MG63 (cell line): Measurements from ENCODE around the gene LARP6. TPM values are rescaled to one million over a fixed set of nuclear protein-coding genes. Genes with fewer than 3 reads are reported as not detected.
"Not testable (repeated sequence)": the region's sequence is repeated elsewhere in the genome, so short reads cannot be mapped to it uniquely, and the experiment has no call there.

Experiments
- DNase-seq: peaks from one replicate; pipeline ENCODE4 v3.0.0-alpha.2; 2020
- H3K27me3 ChIP-seq: fragments of 250-450 bp; sonication (Bioruptor Pico); 2 replicates; pipeline ENCODE4 v1.5.1; 2020; ENCODE audit warnings: mild to moderate bottlenecking, moderate library complexity
- H3K36me3 ChIP-seq: fragments of 250-450 bp; sonication (Bioruptor Pico); 2 replicates; pipeline ENCODE4 v1.5.1; 2020; ENCODE audit warnings: mild to moderate bottlenecking, moderate library complexity
- H3K4me3 ChIP-seq: fragments of 250-450 bp; sonication (Bioruptor Pico); 2 replicates; pipeline ENCODE4 v1.5.1; 2020; ENCODE audit warnings: mild to moderate bottlenecking, moderate library complexity
- H3K9me3 ChIP-seq: fragments of 250-450 bp; sonication (Bioruptor Pico); 2 replicates; pipeline ENCODE4 v1.5.1; 2020; ENCODE audit warnings: mild to moderate bottlenecking, moderate library complexity
- total RNA-seq: library from RNA; depleted of rRNA; stranded (reverse); fragments of >200 nt; shearing (Covaris generic); gene quantifications from 2 replicates; pipeline ENCODE4 v1.2.3, GENCODE V29; 2014; ENCODE audit warnings: low replicate concordance

Gene LARP6
- total RNA-seq, 1 experiment from 2014 or later = 116 TPM

- H3K4me3 ChIP-seq = no peak overlapping the region
- H3K27me3 ChIP-seq = no peaks in the 10 kb centered on the region
- no peak for DNase-seq
- H3K36me3 ChIP-seq = no peaks in the 10 kb centered on the region
- peaks cover 16% of the 10 kb centered on the region; the same call in 1 of the 2 replicates for H3K9me3 ChIP-seq
Observed at GRCh38 chr15:70815604-70816003, 38.4 kb downstream of the LARP6 start.

DNA sequence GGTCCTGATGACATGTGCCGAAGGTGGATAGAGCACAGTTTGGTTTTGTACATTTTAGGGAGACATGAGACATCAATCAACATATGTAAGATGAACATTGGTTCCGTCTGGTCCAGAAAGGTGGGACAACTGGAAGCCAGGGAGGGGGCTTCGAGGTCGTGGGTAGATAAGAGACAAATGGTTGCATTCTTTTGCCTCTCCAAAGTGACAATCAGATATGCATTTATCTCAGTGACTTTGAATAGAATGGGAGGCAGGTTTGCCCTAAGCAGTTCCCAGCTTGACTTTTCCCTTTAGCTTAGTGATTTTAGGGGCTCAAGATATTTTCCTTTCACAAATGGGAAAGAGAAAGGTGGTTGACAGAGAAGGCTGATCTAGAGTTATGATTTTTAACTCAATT is 38.9 kb downstream of the LARP6 start:
- not testable (repeated sequence) for H3K4me3 ChIP-seq, DNase-seq, H3K27me3 ChIP-seq, H3K36me3 ChIP-seq, H3K9me3 ChIP-seq

- peaks cover 8% of the 10 kb centered on the region; the same call in 1 of the 2 replicates for H3K9me3 ChIP-seq
- H3K27me3 ChIP-seq = no peaks in the 10 kb centered on the region
- H3K36me3 ChIP-seq = no peaks in the 10 kb centered on the region
- no peak for DNase-seq
- H3K4me3 ChIP-seq = no peak overlapping the region
Observed at GRCh38 chr15:70812827-70813364, 41.1 kb downstream of the LARP6 start.

- H3K36me3 ChIP-seq = no peaks in the 10 kb centered on the region
- no peaks in the 10 kb centered on the region for H3K27me3 ChIP-seq
- H3K9me3 ChIP-seq = peaks cover 8% of the 10 kb centered on the region; the same call in 1 of the 2 replicates
- no peak for DNase-seq
- no peak overlapping the region for H3K4me3 ChIP-seq
Observed at GRCh38 chr15:70810916-70811578, 42.9 kb downstream of the LARP6 start.

DNA sequence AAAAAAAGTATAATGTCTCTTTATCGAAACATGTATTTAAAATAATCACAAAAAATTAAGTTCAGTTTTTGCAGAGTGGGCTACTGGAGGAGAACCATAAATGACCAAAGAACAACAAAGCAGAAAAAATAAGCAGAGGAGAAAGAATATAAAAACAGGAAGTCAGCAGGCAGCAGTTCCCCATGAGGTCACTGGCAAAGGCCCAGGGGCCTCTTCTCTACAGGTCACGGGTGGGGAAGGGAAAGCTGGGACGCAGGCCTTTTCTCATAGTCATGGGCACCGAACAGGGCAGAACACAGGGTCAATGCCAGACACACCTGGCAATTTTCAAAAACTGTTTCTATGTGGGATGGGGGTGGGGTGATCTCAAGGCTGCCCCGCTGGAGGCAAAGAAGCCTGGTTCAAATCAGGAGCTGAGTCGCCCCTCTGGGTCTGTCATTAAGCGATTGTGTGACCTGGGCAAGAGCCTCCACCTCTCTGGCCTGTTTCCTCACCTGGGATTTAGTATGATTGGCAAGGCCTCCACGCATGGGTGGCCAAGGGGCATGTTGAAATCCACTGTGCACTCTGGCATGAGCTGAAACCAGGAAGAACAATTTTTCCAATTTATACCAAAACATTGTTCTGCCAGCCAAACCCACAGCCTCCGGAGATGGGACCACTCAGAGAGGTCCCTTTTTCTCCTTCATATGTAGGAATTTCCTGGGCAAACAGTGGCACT is 46.8 kb downstream of the LARP6 start:
- Histone ChIP-seq H3K9me3 (no peaks in the 10 kb centered on the region), H3K36me3 (no peaks in the 10 kb centered on the region), H3K27me3 (no peaks in the 10 kb centered on the region), H3K4me3 (no peak overlapping the region)
- DNase-seq = peak; percentile 62

DNA sequence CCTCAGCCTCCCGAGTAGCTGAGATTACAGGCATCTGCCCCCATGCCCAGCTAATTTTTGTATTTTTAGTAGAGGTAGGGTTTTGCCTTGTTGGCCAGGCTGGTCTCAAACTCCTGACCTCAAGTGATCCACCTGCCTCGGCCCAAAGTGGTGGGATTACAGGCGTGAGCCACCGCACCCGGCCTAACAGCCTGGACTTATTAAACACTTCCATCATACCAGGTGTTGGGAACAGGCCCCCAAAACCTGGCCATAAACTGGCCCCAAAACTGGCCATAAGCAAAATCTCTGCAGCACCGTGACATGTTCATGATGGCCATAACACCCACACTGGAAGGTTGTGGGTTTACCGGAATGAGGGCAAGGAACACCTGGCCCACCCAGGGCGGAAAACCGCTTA is 49.6 kb downstream of the LARP6 start:
- not testable (repeated sequence) for H3K36me3 ChIP-seq, DNase-seq, H3K4me3 ChIP-seq, H3K27me3 ChIP-seq, H3K9me3 ChIP-seq

DNA sequence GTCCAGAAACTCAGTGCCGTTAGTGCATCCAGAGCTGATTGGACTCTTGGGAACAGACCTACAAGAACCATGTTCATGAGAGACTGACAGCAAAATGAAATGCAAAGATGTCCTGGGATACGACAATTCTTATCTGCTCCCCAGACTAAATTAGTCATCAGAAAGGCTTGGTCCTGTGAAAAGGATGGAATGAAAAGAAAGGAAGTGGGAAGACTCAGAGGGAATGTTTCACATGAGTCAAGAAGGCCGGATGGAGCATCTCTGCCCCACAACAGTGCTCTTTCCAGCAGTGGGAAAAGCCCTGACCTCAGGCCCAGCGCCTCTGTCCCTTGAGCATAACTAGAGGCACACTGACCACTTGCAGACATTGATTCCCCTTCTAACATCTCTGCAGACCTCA is 51.3 kb downstream of the LARP6 start:
- H3K36me3 ChIP-seq = no peaks in the 10 kb centered on the region
- no peaks in the 10 kb centered on the region for H3K27me3 ChIP-seq
- no peaks in the 10 kb centered on the region for H3K9me3 ChIP-seq
- no peak for DNase-seq
- H3K4me3 ChIP-seq = no peak overlapping the region

DNA sequence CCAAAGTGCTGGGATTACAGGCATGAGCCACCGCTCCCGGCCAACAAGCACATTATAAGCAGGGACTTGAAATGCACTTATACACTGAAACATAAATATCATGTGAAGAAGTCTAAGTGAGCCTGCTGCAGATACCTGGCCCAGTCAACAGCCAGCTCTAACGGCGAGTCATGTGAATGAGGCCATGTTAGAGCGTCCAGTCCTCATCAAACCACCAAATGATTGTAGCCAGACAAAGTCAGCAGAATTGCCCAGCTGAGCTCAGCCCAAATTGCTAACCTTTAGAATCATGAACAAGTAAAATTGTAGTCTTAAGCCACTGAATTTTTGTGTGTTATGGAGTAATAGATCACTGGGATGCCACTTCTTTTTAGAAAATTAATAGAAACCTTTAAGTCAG is 52.8 kb downstream of the LARP6 start:
- no peak for DNase-seq

GRCh38 chr15:70799667-70800450 is 54.1 kb downstream of the LARP6 start:
- Histone ChIP-seq H3K36me3 (no peaks in the 10 kb centered on the region), H3K27me3 (no peaks in the 10 kb centered on the region), H3K9me3 (no peaks in the 10 kb centered on the region), H3K4me3 (no peak overlapping the region)
- peak; percentile 90 for DNase-seq

More for the DNA sequence above, 52.8 kb downstream of the LARP6 start:
- Histone ChIP-seq H3K27me3 (no peaks in the 10 kb centered on the region), H3K9me3 (no peaks in the 10 kb centered on the region), H3K4me3 (no peak overlapping the region), H3K36me3 (no peaks in the 10 kb centered on the region)

DNA sequence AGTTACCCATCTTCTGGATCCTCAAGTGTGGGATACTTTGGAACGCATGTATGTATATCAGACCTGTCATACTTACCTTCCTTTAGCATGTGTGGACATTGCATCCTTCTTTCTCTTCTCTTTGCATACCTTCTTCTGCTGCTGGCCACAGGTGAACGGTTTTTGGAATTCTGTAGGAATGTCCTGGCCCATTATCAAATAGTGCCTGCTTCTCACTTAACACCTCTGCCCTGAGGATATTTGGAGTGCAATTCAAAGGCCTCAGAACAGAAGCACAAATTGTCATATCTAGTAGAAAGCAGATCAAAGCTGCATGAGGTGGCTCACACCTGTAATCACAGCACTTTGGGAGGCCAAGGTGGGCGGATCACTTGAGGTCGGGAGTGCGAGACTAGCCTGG is 56.5 kb downstream of the LARP6 start:
- no peaks in the 10 kb centered on the region for H3K36me3 ChIP-seq
- H3K27me3 ChIP-seq = no peaks in the 10 kb centered on the region
- no peak for DNase-seq
- no peak overlapping the region for H3K4me3 ChIP-seq
- no peaks in the 10 kb centered on the region for H3K9me3 ChIP-seq

GRCh38 chr15:70796516-70797310 is 57.2 kb downstream of the LARP6 start:
- Histone ChIP-seq H3K27me3 (no peaks in the 10 kb centered on the region), H3K9me3 (no peaks in the 10 kb centered on the region), H3K36me3 (no peaks in the 10 kb centered on the region), H3K4me3 (no peak overlapping the region)
- peak; percentile 95 for DNase-seq

GRCh38 chr15:70795311-70795665 is 58.7 kb downstream of the LARP6 start:
- Histone ChIP-seq H3K9me3 (no peaks in the 10 kb centered on the region), H3K27me3 (no peaks in the 10 kb centered on the region), H3K4me3 (0 out of 2 replicates have a peak overlapping the region, but pooled peaks have one; percentile 1), H3K36me3 (no peaks in the 10 kb centered on the region)
- peak; percentile 80 for DNase-seq

GRCh38 chr15:70794596-70795310 is 59.2 kb downstream of the LARP6 start:
- Histone ChIP-seq H3K36me3 (no peaks in the 10 kb centered on the region), H3K27me3 (no peaks in the 10 kb centered on the region), H3K4me3 (0 out of 2 replicates have a peak overlapping the region, but pooled peaks have one; percentile 1), H3K9me3 (no peaks in the 10 kb centered on the region)
- DNase-seq = no peak

- no peaks in the 10 kb centered on the region for H3K9me3 ChIP-seq
- no peaks in the 10 kb centered on the region for H3K27me3 ChIP-seq
- no peak overlapping the region for H3K4me3 ChIP-seq
- no peaks in the 10 kb centered on the region for H3K36me3 ChIP-seq
- no peak for DNase-seq
Observed at GRCh38 chr15:70793694-70794093, 60.3 kb downstream of the LARP6 start.

DNA sequence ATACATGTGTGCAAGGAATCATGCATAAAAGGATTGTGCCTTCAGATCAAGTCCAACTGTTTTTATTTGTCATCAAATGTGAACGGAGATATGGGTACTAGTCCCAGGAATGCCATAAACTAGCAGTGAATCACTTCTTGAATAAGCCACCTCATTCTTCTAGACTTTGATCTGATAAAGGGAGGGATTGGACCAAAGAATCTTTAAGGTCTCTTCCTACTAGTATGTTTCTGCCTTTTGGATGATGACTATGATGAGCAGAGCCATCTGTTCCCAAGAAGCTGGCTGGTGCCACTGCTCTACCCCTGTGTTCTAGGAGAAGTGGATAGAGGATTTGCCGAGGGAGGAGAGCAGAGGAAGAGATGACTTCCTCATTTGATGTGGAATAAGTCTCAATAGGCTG is 61.8 kb downstream of the LARP6 start:
- Histone ChIP-seq H3K27me3 (no peaks in the 10 kb centered on the region), H3K9me3 (no peaks in the 10 kb centered on the region), H3K4me3 (no peak overlapping the region), H3K36me3 (no peaks in the 10 kb centered on the region)
- DNase-seq = no peak

DNA sequence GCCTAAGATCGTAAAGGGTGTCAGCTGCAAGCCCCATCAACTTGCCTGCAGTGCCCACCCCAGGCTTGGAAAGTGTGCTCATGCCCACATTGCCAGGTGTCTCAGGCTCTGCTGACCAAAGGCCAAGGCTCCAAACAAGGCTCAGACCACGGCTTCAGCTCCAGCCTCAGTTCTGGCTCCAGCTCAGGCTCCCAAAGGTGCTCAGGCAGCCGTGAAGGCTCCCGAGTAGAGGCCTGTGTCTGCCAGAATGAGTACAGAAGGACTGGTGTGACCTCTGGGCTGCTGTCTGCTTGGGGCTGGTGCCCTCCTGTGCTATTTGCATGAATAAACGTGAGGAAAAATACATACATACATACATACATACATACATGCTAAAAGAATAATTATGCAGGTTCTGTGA is 62.7 kb downstream of the LARP6 start:
- H3K27me3 ChIP-seq = no peaks in the 10 kb centered on the region
- no peak for DNase-seq
- H3K4me3 ChIP-seq = no peak overlapping the region
- H3K9me3 ChIP-seq = no peaks in the 10 kb centered on the region
- no peaks in the 10 kb centered on the region for H3K36me3 ChIP-seq
